DMS114 treated with DMSO at 0.1 percent for 48 hours (cell line): ENCODE data around the gene ARHGAP18.

Experiments used
- DNase-seq: peaks from one replicate; lab custom pipeline; 2025; ENCODE audit not compliant: unreplicated experiment; lab: John Stamatoyannopoulos, UW

The ARHGAP18 gene

GRCh38 chr6:129709769-129710449 lies at the start of gene ARHGAP18:
TSS of gene ARHGAP18 (minus strand) at chr6:129710177. CDS start at chr6:129710136, 41 bp downstream.
- peak; percentile 68 for DNase-seq

GRCh38 chr6:129755787-129756186 lies 45.8 kb upstream of the ARHGAP18 start:
- no peak for DNase-seq

- no peak for DNase-seq
These were observed 44.8 kb upstream of the ARHGAP18 start for GRCh38 chr6:129754750-129755149.

GRCh38 chr6:129753422-129753821 lies 43.4 kb upstream of the ARHGAP18 start:
- no peak for DNase-seq

GRCh38 chr6:129751384-129751783 lies 41.4 kb upstream of the ARHGAP18 start:
- DNase-seq: no peak

GRCh38 chr6:129750360-129750759 lies 40.4 kb upstream of the ARHGAP18 start:
- no peak for DNase-seq

- DNase-seq: no peak
These were observed 39.8 kb upstream of the ARHGAP18 start for GRCh38 chr6:129749749-129750120.

- DNase-seq: no peak
These were observed 39.1 kb upstream of the ARHGAP18 start for GRCh38 chr6:129748901-129749748.

GRCh38 chr6:129748212-129748900 lies 38.4 kb upstream of the ARHGAP18 start:
- DNase-seq: no peak

- no peak for DNase-seq
These were observed 37.7 kb upstream of the ARHGAP18 start for GRCh38 chr6:129747588-129748112.

GRCh38 chr6:129744880-129745237 lies 34.9 kb upstream of the ARHGAP18 start:
- DNase-seq: no peak

GRCh38 chr6:129744201-129744879 lies 34.4 kb upstream of the ARHGAP18 start:
- DNase-seq: no peak

GRCh38 chr6:129740013-129740412 lies 30.0 kb upstream of the ARHGAP18 start:
- no peak for DNase-seq

GRCh38 chr6:129736105-129736504 lies 26.1 kb upstream of the ARHGAP18 start:
- no peak for DNase-seq

- DNase-seq: no peak
These were observed 23.3 kb upstream of the ARHGAP18 start for GRCh38 chr6:129733290-129733689.

GRCh38 chr6:129732542-129732941 lies 22.6 kb upstream of the ARHGAP18 start:
- DNase-seq: no peak

GRCh38 chr6:129732034-129732433 lies 22.1 kb upstream of the ARHGAP18 start:
- DNase-seq: no peak

- DNase-seq: no peak
These were observed 21.5 kb upstream of the ARHGAP18 start for GRCh38 chr6:129731428-129731827.

- DNase-seq: no peak
These were observed 20.6 kb upstream of the ARHGAP18 start for GRCh38 chr6:129730477-129731165.

GRCh38 chr6:129726650-129727049 lies 16.7 kb upstream of the ARHGAP18 start:
- no peak for DNase-seq
